H1 (cell line): ENCODE results near the gene ACVR2B. TPM values are rescaled to one million over a fixed set of nuclear protein-coding genes. Genes with fewer than 3 reads are reported as not detected.
A peak's percentile ranks its signal among the peaks of the same experiment; 100 is the strongest.

Experiments used
- CTCF ChIA-PET: fragments of 300-600 bp; sonication (Branson Sonifier 250); formaldehyde crosslinking; loops from one replicate; lab custom pipeline; 2021; ENCODE audit not compliant: partially characterized antibody; lab: Charles Lee
- POLR2A ChIA-PET: fragments of 300-600 bp; sonication (Branson Sonifier 250); formaldehyde crosslinking; loops from one replicate; lab custom pipeline; 2021; ENCODE audit warnings: inconsistent platforms; ENCODE audit not compliant: partially characterized antibody; lab: Charles Lee
- DNase-seq, 2 experiments: peaks; one replicate each; pipeline versions ENCODE4 v3.0.0 to v3.0.0-alpha.2; 2010 to 2022; ENCODE audit warnings: low spot score in 2 of 2, low read depth in 1 of 2, mixed read lengths in 1 of 2
- FAIRE-seq: peaks from 2 replicates; lab custom pipeline; 2011; peaks lifted over from hg19 to GRCh38; lab: Jason Lieb, UNC
- H2AFZ ChIP-seq: 2 replicates; pipeline ENCODE4 v1.8.1; 2012; ENCODE audit warnings: low read length, inconsistent platforms
- H2AK5ac ChIP-seq: 2 replicates; pipeline ENCODE4 v1.6.1; 2013; ENCODE audit warnings: low read depth, low read length
- H2BK120ac ChIP-seq: replicated peaks from 2 replicates; pipeline ENCODE3; 2013; ENCODE audit warnings: low read depth, low read length, inconsistent platforms
- H2BK12ac ChIP-seq: 2 replicates; pipeline ENCODE4 v1.6.1; 2013; ENCODE audit warnings: low read depth, low read length
- H2BK15ac ChIP-seq: 2 replicates; pipeline ENCODE4 v1.6.1; 2013; ENCODE audit warnings: low read length
- H2BK20ac ChIP-seq: 2 replicates; pipeline ENCODE4 v1.6.1; 2013; ENCODE audit warnings: low read length
- H2BK5ac ChIP-seq: 2 replicates; pipeline ENCODE4 v1.6.1; 2013; ENCODE audit warnings: low read depth, low read length
- H3K14ac ChIP-seq: 2 replicates; pipeline ENCODE4 v1.6.1; 2013; ENCODE audit warnings: inconsistent platforms; ENCODE audit not compliant: insufficient read length
- H3K18ac ChIP-seq: 2 replicates; pipeline ENCODE4 v1.6.1; 2013; ENCODE audit warnings: low read length; ENCODE audit errors: extremely low read depth
- H3K23ac ChIP-seq: 2 replicates; pipeline ENCODE4 v1.6.1; 2013; ENCODE audit warnings: inconsistent platforms; ENCODE audit not compliant: insufficient read length
- H3K23me2 ChIP-seq: 2 replicates; pipeline ENCODE4 v1.6.1; 2013; ENCODE audit warnings: low read depth, low read length
- H3K27ac ChIP-seq: 2 replicates; pipeline ENCODE4 v1.6.1; 2011; ENCODE audit warnings: low read depth, low read length, inconsistent platforms
- H3K27me3 ChIP-seq, 4 experiments: replicated peaks in 1 of 4; 1 replicate in 1 of 4; 2 replicates in 3 of 4; pipeline versions ENCODE4 v1.6.1 to v1.8.1; 2011 to 2013; ENCODE audit warnings: low read length in 3 of 4, mild to moderate bottlenecking in 3 of 4, inconsistent platforms in 2 of 4, mixed read lengths in 2 of 4, moderate library complexity in 1 of 4; ENCODE audit not compliant: control insufficient read depth in 3 of 4, insufficient read depth in 3 of 4; ENCODE audit errors: extremely low read depth in 1 of 4
- H3K36me3 ChIP-seq, 4 experiments: 2 replicates each; pipeline versions ENCODE4 v1.6.1 to v1.8.1; 2011 to 2013; ENCODE audit warnings: mild to moderate bottlenecking in 4 of 4, low read length in 3 of 4, moderate library complexity in 2 of 4, control low read depth in 1 of 4, inconsistent platforms in 1 of 4; ENCODE audit not compliant: insufficient read depth in 4 of 4, control insufficient read depth in 2 of 4
- H3K4ac ChIP-seq: replicated peaks from 2 replicates; pipeline ENCODE3; 2013; ENCODE audit warnings: low read length, low read depth, mixed read lengths, inconsistent platforms; ENCODE audit not compliant: insufficient read length
- H3K4me1 ChIP-seq, 4 experiments: replicated peaks in 1 of 4; 1 replicate in 1 of 4; 2 replicates in 3 of 4; pipeline versions ENCODE4 v1.6.1 to v1.8.1; 2011 to 2013; ENCODE audit warnings: low read length in 3 of 4, inconsistent platforms in 2 of 4, mixed read lengths in 1 of 4; ENCODE audit not compliant: insufficient read depth in 4 of 4, control insufficient read depth in 3 of 4
- H3K4me2 ChIP-seq, 2 experiments: 2 replicates each; pipeline versions ENCODE4 v1.6.1 to v1.8.1; 2011 to 2013; ENCODE audit warnings: low read depth in 2 of 2, low read length in 2 of 2, control low read depth in 1 of 2, inconsistent platforms in 1 of 2, mild to moderate bottlenecking in 1 of 2; ENCODE audit not compliant: insufficient read depth in 1 of 2
- H3K4me3 ChIP-seq, 4 experiments: fragments of 200-600, 300-600 bp in 1 of 4; sonication (generic), shearing (Covaris generic), sonication (Bioruptor Twin) in 1 of 4; 2 replicates each; pipeline versions ENCODE4 v1.5.1 to v1.8.1; 2011 to 2016; ENCODE audit warnings: low read length in 4 of 4, low read depth in 3 of 4, control low read depth in 2 of 4, inconsistent platforms in 2 of 4, mild to moderate bottlenecking in 2 of 4, mixed read lengths in 1 of 4, moderate library complexity in 1 of 4; ENCODE audit not compliant: insufficient read depth in 2 of 4; ENCODE audit errors: extremely low read depth in 1 of 4
- H3K56ac ChIP-seq: replicated peaks from 2 replicates; pipeline ENCODE3; 2013; ENCODE audit warnings: low read depth, mild to moderate bottlenecking, mixed read lengths, low read length, inconsistent platforms; ENCODE audit not compliant: insufficient read length
- H3K79me1 ChIP-seq: 2 replicates; pipeline ENCODE4 v1.6.1; 2013; ENCODE audit warnings: low read depth, low read length, control low read depth
- H3K79me2 ChIP-seq, 2 experiments: 2 replicates each; pipeline versions ENCODE4 v1.6.1 to v1.8.1; 2012 to 2013; ENCODE audit warnings: low read length in 2 of 2, mild to moderate bottlenecking in 2 of 2, inconsistent platforms in 1 of 2; ENCODE audit not compliant: insufficient read depth in 2 of 2, control insufficient read depth in 1 of 2
- H3K9ac ChIP-seq, 4 experiments: replicated peaks in 1 of 4; 1 replicate in 1 of 4; 2 replicates in 3 of 4; pipeline versions ENCODE4 v1.6.1 to v1.8.1; 2011 to 2013; ENCODE audit warnings: low read depth in 3 of 4, low read length in 3 of 4, control low read depth in 2 of 4, mild to moderate bottlenecking in 2 of 4, moderate library complexity in 2 of 4, inconsistent platforms in 1 of 4; ENCODE audit errors: extremely low read depth in 1 of 4
- H3K9me3 ChIP-seq, 2 experiments: 2 replicates each; pipeline versions ENCODE4 v1.6.1 to v1.8.1; 2012 to 2013; ENCODE audit warnings: mild to moderate bottlenecking in 2 of 2, moderate library complexity in 2 of 2, control low read depth in 1 of 2, inconsistent platforms in 1 of 2, low read depth in 1 of 2, low read length in 1 of 2, mixed read lengths in 1 of 2; ENCODE audit not compliant: insufficient read depth in 2 of 2
- H4K20me1 ChIP-seq, 2 experiments: replicated peaks in 1 of 2; 2 replicates each; pipeline versions ENCODE3 to v1.8.1; 2011 to 2013; ENCODE audit warnings: inconsistent platforms in 2 of 2, low read length in 2 of 2, mild to moderate bottlenecking in 1 of 2; ENCODE audit not compliant: insufficient read depth in 2 of 2, control insufficient read depth in 1 of 2
- H4K5ac ChIP-seq: 2 replicates; pipeline ENCODE4 v1.6.1; 2013; ENCODE audit warnings: low read length, low read depth, mixed read lengths, inconsistent platforms; ENCODE audit not compliant: insufficient read length
- H4K8ac ChIP-seq: 2 replicates; pipeline ENCODE4 v1.8.0; 2013; ENCODE audit warnings: mild to moderate bottlenecking, moderate library complexity, low read length, inconsistent platforms; ENCODE audit not compliant: insufficient read depth; ENCODE audit errors: extremely low read depth
- H4K91ac ChIP-seq: replicated peaks from 2 replicates; pipeline ENCODE3; 2013; ENCODE audit warnings: low read length, mixed read lengths, inconsistent platforms; ENCODE audit not compliant: insufficient read length
- CHD1 ChIP-seq: IDR thresholded peaks from 2 replicates; pipeline ENCODE4 v1.6.1; 2012; ENCODE audit warnings: low read depth, low read length, improper control_type of control experiment
- CHD2 ChIP-seq: IDR thresholded peaks from 2 replicates; pipeline ENCODE4 v1.6.1; 2012; ENCODE audit warnings: low read length, improper control_type of control experiment
- CTBP2 ChIP-seq: IDR thresholded peaks from 2 replicates; pipeline ENCODE4 v1.7.0; 2011; ENCODE audit warnings: borderline replicate concordance, mild to moderate bottlenecking, moderate library complexity, mixed read lengths, low read length; ENCODE audit not compliant: insufficient read depth, insufficient read length
- SP1 ChIP-seq: IDR thresholded peaks from 2 replicates; pipeline ENCODE4 v1.6.1; 2011; ENCODE audit warnings: low read depth, low read length
- TAF7 ChIP-seq: optimal IDR thresholded peaks from 2 replicates; pipeline ENCODE3; 2011; ENCODE audit warnings: low read depth, mild to moderate bottlenecking, inconsistent platforms, low read length, moderate library complexity, borderline replicate concordance
- WGBS, 2 experiments: shearing (Covaris generic) in 1 of 2; methylation state at CpG; one replicate each; pipeline versions ENCODE4 v1.1.6 to v1.1.7; 2013 to 2015; ENCODE audit warnings: low lambda C conversion rate in 2 of 2, mixed read lengths in 2 of 2, inconsistent platforms in 1 of 2, low coverage in 1 of 2, missing lambda C conversion rate in 1 of 2; ENCODE audit not compliant: insufficient replicate concordance in 2 of 2, insufficient coverage in 1 of 2, insufficient read length in 1 of 2; ENCODE audit errors: extremely low coverage in 1 of 2, missing lambda C conversion rate in 1 of 2; 5-methylcytosine and 5-hydroxymethylcytosine counted together
- polyA plus RNA-seq, 7 experiments: library from polyadenylated mRNA; depleted of rRNA in 3 of 7; stranded (reverse) in 5 of 7; unstranded in 2 of 7; fragments of >200 nt in 5 of 7; fragments of 200-250 nt in 2 of 7; gene quantifications; 1 replicate in 5 of 7; 2 replicates in 1 of 7; 4 replicates in 1 of 7; pipeline versions ENCODE4 v1.2.1 to v1.2.3, GENCODE V29; 2011 to 2013; ENCODE audit warnings: missing spikeins in 2 of 7, mixed read lengths in 2 of 7
- total RNA-seq: library from RNA; stranded (reverse); fragmentation: NEBNext Ultra II Directional; extraction: Animal tissue kit (Norgen Biotek cat#: 25700); gene quantifications from 2 replicates; pipeline ENCODE4 v1.2.1, GENCODE V29; 2021
- TF ChIP-seq, protein P1 (sequence below): IDR thresholded peaks from 2 replicates; pipeline ENCODE4 v1.6.1; 2012; ENCODE audit warnings: inconsistent platforms

Gene ACVR2B
- total and polyA plus RNA-seq, 2 of the 8 experiments (the other 6 are each of a cell fraction or from before 2014, with no cell fraction given), result 24.7 to 109 TPM

DNA sequence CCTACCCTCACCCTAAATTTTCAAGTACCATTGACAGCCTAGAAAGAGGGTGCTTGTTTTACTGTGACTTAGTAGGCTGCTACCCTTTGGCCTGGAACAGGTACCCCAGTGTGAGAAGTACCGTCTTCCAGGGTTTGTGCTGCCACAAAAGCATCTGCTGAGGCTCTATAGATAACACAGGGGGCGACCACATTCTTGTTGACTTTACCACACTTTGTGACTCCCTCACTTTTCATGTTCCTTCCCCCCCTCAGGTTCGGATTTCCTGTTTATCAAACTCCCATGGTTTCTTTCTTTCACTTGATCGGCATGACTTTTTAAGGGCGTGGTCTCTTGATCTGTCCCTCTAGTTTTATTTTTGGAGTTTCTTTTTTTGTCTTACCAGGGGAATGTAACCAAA is 66.0 kb downstream of the ACVR2B start:
- Histone ChIP-seq H2AK5ac (no peak overlapping the region), H2BK20ac (no peak overlapping the region), H3K56ac (no peak overlapping the region), H3K23ac (no peak overlapping the region), H3K36me3 (peaks cover 2 to 8% (median 5%) of the 10 kb centered on the region in 4 experiments), H3K4me2 (0 out of 4 replicates have a peak overlapping the region, but pooled peaks have one; percentile 3 to 36), H2BK15ac (no peak overlapping the region), H3K4ac (no peak overlapping the region), H4K91ac (no peak overlapping the region), H2BK12ac (no peak overlapping the region), H3K23me2 (no peaks in the 10 kb centered on the region), H4K20me1 (no peaks in the 10 kb centered on the region), H3K79me1 (no peaks in the 10 kb centered on the region; the same call in 1 of the 2 replicates), H3K9ac (no peak overlapping the region), H3K4me3 (no peak overlapping the region), H3K14ac (no peak overlapping the region), H3K27me3 (no peaks in the 10 kb centered on the region), H2BK5ac (no peak overlapping the region), H3K9me3 (no peaks in the 10 kb centered on the region), H4K5ac (no peak overlapping the region), H3K27ac (no peak overlapping the region), H3K79me2 (no peaks in the 10 kb centered on the region), H2BK120ac (no peak overlapping the region), H3K18ac (no peak overlapping the region), H2AFZ (no peak overlapping the region), H4K8ac (no peak overlapping the region), H3K4me1 (peaks cover 0 to 19% (median 3%) of the 10 kb centered on the region in 4 experiments; a peak in 4 of 7 replicates)
- DNase-seq (no peak), FAIRE-seq (peak; percentile 19)
- POLR2A ChIA-PET, result interaction anchor here (1.1 to 2.0 kb wide), 2 partner anchors 14 to 23 kb away, joined by 3 to 8 read pairs; partner anchors contain the start of gene EXOG
- CTCF ChIA-PET, result interaction anchor here (0.6 to 12.5 kb wide), 16 partner anchors 9 to 324 kb away, joined by 3 to 318 read pairs (median 12); partner anchors contain the start of genes ACVR2B, EXOG and SCN5A
- 14% methylated on average over 5 of the region's 5 CpGs; no CpG with 5 or more reads in 1 of the 2 experiments for WGBS, 2 experiments
- TF ChIP-seq SP1, result 0 out of 2 replicates have a peak, but pooled peaks have one; percentile 35
- TF ChIP-seq CTBP2, result no peak
- no peak for TF ChIP-seq CHD1
- TF ChIP-seq, protein P1, sequence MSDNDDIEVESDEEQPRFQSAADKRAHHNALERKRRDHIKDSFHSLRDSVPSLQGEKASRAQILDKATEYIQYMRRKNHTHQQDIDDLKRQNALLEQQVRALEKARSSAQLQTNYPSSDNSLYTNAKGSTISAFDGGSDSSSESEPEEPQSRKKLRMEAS, result peak; percentile 28; the same call in 1 of the 2 replicates
- no peak for TF ChIP-seq CHD2
- TF ChIP-seq TAF7, result no peak
